RWPE1 (cell line): ENCODE measurements around the gene TSPAN15.

Experiments used
- CTCF ChIA-PET: fragments of 350-600 bp; sonication (Branson Sonifier 250); formaldehyde crosslinking; extraction: SDS; loops from one replicate; lab custom pipeline; 2021; lab: Yijun Ruan, JAX
- POLR2A ChIA-PET: fragments of 400-600 bp; formaldehyde crosslinking; extraction: SDS; loops from one replicate; lab custom pipeline; 2020; ENCODE audit warnings: antibody characterized with exemption; ENCODE audit not compliant: low non-redundant PET; lab: Yijun Ruan, JAX
- DNase-seq: peaks from one replicate; pipeline ENCODE4 v3.0.0; 2012; ENCODE audit warnings: low spot score
- H3K27ac ChIP-seq: fragments of 450-650 bp; 2 replicates; pipeline ENCODE4 v1.5.1; 2017
- CTCF ChIP-seq: fragments of 450-650 bp; conservative IDR thresholded peaks from 2 replicates; pipeline ENCODE4 v1.5.1; 2017; ENCODE audit warnings: low read depth, mild to moderate bottlenecking

TSPAN15 gene

DNA sequence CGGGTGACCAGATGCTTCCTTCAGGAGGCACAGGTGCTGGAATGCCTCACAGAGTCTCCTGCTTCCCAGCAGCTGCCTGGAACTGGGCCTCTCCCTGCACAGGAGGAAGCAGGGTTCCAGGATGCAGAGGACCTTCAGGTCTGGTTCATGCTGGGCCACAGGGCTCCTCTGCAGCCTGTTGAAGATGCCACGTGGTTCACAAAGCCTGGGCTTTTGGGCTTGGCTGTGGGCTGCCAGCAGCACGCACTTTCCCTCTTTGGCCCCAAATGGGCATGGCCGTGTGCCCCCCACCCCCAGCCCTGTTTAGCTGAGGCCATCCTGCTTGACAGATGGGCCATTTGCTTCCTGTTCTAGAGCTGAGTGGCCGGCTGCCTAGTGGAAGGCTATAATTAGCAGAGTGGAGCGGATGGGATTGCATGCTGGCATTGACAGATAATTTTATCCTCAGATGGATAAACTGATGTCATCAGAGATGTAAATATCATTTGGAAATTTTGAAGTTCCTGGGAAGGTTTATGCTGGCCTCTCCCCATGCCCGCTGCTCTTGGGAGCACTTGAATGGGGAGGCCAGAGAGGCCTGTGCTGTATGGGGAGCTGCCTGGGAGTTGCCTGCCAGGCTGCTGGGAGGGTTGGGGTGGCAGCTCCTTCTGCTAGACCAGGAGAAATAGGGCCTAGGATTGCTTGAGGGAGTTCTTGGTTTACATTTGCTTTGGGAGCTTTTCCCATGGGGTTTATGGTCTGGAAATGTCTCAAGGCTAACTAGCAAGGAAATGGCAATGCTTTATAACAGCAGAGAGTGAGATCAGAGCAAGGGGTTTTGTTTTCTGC lies 28.2 kb downstream of the TSPAN15 start:
- H3K27ac ChIP-seq, result no peak overlapping the region
- ChIA-PET POLR2A (no interaction called here), CTCF (interaction anchor here (0.9 to 1.2 kb wide), 2 partner anchors 20 to 71 kb away, joined by 3 to 4 read pairs; no protein-coding TSS in a partner anchor)
- no peak for DNase-seq
- TF ChIP-seq CTCF, result no peak

DNA sequence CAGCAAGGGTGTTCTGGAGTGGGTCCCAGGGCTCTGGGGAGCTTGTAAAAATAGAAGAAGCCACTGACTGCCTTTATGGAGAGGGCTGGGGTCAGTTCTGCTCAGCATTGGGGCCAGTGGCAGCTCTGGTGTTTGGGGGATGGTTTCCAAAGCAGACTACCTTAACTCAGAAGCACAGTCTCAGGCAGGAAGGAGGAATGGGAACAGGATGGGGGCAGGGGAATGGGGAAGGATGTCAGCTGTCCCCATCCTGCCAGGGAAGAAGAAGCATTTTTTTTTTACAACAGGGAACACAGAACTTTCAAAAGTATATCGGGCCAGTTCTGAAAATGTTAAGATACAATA lies 28.8 kb downstream of the TSPAN15 start:
- POLR2A ChIA-PET, result no interaction called here
- CTCF ChIA-PET, result interaction anchor here (0.9 to 1.2 kb wide), 2 partner anchors 19 to 72 kb away, joined by 3 to 4 read pairs; no protein-coding TSS in a partner anchor
- H3K27ac ChIP-seq, result no peak overlapping the region
- TF ChIP-seq CTCF, result no peak
- no peak for DNase-seq

GRCh38 chr10:69481305-69481704 lies 30.0 kb downstream of the TSPAN15 start:
- ChIA-PET CTCF (interaction anchor here (0.7 to 1.0 kb wide), 2 partner anchors 33 to 78 kb away, joined by 3 to 7 read pairs; no protein-coding TSS in a partner anchor), POLR2A (interaction anchor here (0.6 kb wide), 2 partner anchors 11 to 25 kb away, joined by 4 to 9 read pairs; no protein-coding TSS in a partner anchor)
- no peak for DNase-seq
- no peak overlapping the region for H3K27ac ChIP-seq
- TF ChIP-seq CTCF, result no peak

DNA sequence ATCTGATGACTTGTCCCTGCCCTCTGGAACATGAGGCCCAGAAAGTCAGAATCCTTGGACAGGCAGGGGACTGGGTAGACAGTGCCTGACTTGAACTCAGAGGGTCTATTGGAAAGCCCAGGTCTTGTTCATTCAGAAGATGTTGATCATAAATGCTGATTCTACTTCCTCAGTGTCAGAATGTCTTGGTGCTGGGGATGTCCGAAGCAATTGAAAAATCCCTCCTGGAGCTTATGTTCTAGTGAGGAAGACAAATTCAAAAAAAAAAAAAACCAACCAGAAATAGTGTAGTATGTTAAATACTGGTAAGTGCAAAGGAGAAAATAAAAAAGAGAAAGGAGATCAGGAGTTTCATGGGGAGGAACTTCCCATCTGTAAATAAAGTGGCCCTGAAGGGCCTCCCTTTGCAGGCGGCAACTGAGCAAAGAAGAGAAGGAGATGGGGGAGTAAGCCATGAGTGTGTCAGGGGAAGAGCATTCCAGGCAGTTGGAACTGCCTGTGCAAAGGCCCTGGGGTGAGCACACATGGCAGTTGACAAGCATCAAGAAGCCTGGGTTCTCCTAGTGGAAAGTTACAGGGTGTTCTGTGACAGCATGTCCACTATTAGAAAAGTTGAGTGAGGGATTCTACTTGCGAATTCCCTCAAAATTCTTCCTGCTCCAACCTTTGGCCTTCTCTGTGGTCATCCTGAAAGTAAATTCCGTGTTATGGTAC lies 30.7 kb downstream of the TSPAN15 start:
- ChIA-PET POLR2A (interaction anchor here (0.6 kb wide), 2 partner anchors 11 to 25 kb away, joined by 4 to 9 read pairs; no protein-coding TSS in a partner anchor), CTCF (interaction anchor here (1.0 kb wide), 1 partner anchor 78 kb away, joined by 7 read pairs; no protein-coding TSS in a partner anchor)
- TF ChIP-seq CTCF, result no peak
- DNase-seq, result no peak
- H3K27ac ChIP-seq, result no peak overlapping the region

DNA sequence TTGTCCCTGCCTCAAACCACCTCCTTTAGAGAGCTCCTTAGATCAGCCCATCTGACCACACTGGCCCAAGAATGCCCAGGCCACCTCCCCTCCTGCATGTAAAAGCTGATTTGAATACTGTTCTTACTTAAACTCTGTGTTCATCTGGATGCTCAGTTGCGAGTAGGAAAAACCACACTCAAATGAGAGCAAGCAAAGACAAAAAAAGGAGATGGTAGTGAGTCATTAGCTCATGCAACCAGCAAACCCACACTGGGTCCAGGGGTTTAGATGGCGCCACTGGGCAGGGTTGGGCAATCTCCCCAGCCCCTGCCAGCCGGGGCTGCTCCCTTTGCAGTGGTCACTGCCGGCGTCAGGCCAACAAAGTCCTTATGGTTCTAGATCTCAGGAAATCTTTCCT lies 32.7 kb downstream of the TSPAN15 start:
- no peak overlapping the region for H3K27ac ChIP-seq
- DNase-seq, result no peak
- POLR2A ChIA-PET, result no interaction called here
- CTCF ChIA-PET, result interaction anchor here (0.7 kb wide), 1 partner anchor 86 kb away, joined by 3 read pairs; no protein-coding TSS in a partner anchor
- TF ChIP-seq CTCF, result no peak

DNA sequence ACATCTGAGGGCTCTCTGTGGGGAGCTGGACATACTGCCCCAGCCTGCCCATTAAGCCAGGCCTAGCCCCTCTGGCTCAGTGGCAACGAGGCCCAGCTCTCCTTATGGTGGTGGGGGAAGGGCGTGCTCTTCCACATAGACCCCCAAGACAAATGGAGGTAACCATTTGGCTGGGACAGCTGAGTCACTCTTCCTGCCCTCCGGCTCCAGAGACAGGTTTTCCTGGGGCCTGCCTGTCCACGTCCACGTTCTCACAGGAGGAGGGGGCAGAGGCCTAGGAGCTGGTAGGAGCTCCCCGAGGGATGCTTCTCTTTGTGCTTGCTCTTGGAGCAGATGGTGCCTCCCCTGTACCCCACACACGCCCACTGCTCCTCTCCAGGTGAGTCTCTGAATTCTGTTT lies 33.5 kb downstream of the TSPAN15 start:
- CTCF ChIA-PET, result interaction anchor here (0.6 to 0.9 kb wide), 3 partner anchors 48 to 155 kb away, joined by 4 to 7 read pairs (median 4); no protein-coding TSS in a partner anchor
- POLR2A ChIA-PET, result no interaction called here
- no peak for DNase-seq
- no peak for TF ChIP-seq CTCF
- H3K27ac ChIP-seq, result no peak overlapping the region
